Measurements from ENCODE around the gene RNF115.
"Not testable (repeated sequence)": the region's sequence is repeated elsewhere in the genome, so short reads cannot be mapped to it uniquely, and the experiment has no call there.

DNA sequence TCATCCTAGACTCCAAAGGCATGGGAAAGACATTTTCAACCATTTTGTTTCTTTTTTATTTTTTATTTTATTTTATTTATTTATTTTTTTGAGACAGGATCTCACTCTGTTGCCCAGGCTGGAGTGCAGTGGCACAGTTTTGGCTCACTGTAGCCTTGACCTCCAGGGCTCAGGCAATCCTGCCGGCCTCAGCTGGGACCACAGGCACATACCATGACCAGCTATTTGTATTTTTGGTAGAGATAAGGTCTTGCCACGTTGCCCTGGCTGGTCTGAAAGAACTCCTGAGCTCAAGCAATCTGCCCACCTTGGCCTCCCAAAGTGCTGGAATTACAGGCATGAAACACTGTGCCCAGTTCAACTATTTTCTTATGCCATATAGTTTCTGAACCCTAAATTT lies 32.0 kb downstream of the RNF115 start:
- TF ChIP-seq, protein P1, sequence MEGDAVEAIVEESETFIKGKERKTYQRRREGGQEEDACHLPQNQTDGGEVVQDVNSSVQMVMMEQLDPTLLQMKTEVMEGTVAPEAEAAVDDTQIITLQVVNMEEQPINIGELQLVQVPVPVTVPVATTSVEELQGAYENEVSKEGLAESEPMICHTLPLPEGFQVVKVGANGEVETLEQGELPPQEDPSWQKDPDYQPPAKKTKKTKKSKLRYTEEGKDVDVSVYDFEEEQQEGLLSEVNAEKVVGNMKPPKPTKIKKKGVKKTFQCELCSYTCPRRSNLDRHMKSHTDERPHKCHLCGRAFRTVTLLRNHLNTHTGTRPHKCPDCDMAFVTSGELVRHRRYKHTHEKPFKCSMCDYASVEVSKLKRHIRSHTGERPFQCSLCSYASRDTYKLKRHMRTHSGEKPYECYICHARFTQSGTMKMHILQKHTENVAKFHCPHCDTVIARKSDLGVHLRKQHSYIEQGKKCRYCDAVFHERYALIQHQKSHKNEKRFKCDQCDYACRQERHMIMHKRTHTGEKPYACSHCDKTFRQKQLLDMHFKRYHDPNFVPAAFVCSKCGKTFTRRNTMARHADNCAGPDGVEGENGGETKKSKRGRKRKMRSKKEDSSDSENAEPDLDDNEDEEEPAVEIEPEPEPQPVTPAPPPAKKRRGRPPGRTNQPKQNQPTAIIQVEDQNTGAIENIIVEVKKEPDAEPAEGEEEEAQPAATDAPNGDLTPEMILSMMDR (IDR thresholded peaks at IDR 0.05; ENCODE audit: low read depth, low read length): not testable (repeated sequence)
- TF ChIP-seq MYC (IDR thresholded peaks at IDR 0.05; ENCODE audit: low read depth, low read length): not testable (repeated sequence)
